Ovary (tissue), 3 donors: ENCODE data around the gene PIGC.

Experiments used
- POLR2A ChIP-seq: fragments of 450-650 bp; IDR thresholded peaks from one replicate; pipeline ENCODE4 v1.6.1; 2017; ENCODE audit warnings: antibody characterized with exemption, mild to moderate bottlenecking, moderate library complexity
- TF ChIP-seq, protein P1 (sequence below), 3 donors: fragments of 450-650 bp in 2 of 3; fragments of 200-600 bp in 1 of 3; IDR thresholded peaks; one replicate each; pipeline versions ENCODE4 v1.5.1 to v1.8.0; 2016 to 2022; ENCODE audit warnings: antibody characterized with exemption in 3 of 3, mild to moderate bottlenecking in 1 of 3
- donor health status: DM: no; HTN: no; CAD: no.

DNA sequence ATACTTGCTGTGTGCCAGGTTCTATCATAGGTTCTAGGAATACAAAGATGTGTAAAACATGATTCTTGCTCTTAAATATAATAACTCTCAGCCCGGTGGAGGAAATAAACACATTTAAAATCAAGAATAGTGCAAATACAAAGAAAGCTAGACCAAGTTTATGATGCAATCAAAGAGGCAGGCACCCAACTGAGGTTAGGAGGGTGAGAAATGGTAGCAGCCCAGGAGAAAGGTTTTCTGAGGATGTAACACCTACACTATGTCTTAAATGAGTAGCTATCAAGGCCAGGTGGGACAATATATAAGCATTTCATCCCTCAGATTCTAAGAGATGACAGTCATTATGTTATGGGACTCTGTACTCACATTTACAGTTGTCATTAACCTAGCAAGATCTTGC, 9.7 kb upstream of the PIGC start:
- TF ChIP-seq, protein P1, sequence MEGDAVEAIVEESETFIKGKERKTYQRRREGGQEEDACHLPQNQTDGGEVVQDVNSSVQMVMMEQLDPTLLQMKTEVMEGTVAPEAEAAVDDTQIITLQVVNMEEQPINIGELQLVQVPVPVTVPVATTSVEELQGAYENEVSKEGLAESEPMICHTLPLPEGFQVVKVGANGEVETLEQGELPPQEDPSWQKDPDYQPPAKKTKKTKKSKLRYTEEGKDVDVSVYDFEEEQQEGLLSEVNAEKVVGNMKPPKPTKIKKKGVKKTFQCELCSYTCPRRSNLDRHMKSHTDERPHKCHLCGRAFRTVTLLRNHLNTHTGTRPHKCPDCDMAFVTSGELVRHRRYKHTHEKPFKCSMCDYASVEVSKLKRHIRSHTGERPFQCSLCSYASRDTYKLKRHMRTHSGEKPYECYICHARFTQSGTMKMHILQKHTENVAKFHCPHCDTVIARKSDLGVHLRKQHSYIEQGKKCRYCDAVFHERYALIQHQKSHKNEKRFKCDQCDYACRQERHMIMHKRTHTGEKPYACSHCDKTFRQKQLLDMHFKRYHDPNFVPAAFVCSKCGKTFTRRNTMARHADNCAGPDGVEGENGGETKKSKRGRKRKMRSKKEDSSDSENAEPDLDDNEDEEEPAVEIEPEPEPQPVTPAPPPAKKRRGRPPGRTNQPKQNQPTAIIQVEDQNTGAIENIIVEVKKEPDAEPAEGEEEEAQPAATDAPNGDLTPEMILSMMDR (IDR thresholded peaks at IDR 0.05): no peak
- no peak for TF ChIP-seq POLR2A
